Neural cell (in vitro differentiated cells): Measurements from ENCODE around the gene NAGLU. TPM values are rescaled to one million over a fixed set of nuclear protein-coding genes. Genes with fewer than 3 reads are reported as not detected.

ENCODE experiments used
- H2AFZ ChIP-seq: fragments of 200-600, 300-800 bp; sonication (generic), shearing (Covaris generic); 2 replicates; pipeline ENCODE4 v1.6.0; 2014; ENCODE audit warnings: low read depth, mild to moderate bottlenecking, antibody characterized with exemption, low read length, moderate library complexity
- H3F3A ChIP-seq: fragments of 200-600 bp; shearing (Covaris generic); 2 replicates; pipeline ENCODE4 v1.6.1; 2016; ENCODE audit warnings: mild to moderate bottlenecking, moderate library complexity, mixed read lengths, antibody characterized with exemption, low read length; ENCODE audit not compliant: insufficient read depth, poor library complexity, severe bottlenecking
- H3K27ac ChIP-seq: fragments of 200-600, 300-800 bp; sonication (generic), shearing (Covaris generic); 2 replicates; pipeline ENCODE4 v1.5.1; 2014; ENCODE audit warnings: mild to moderate bottlenecking, low read length, moderate library complexity
- H3K27me3 ChIP-seq: fragments of 300-800, 200-600 bp; sonication (generic), shearing (Covaris generic); 2 replicates; pipeline ENCODE4 v1.6.0; 2014; ENCODE audit warnings: mild to moderate bottlenecking, low read depth, low read length, moderate library complexity; ENCODE audit not compliant: insufficient read depth
- H3K36me3 ChIP-seq: fragments of 300-800, 200-600 bp; sonication (generic), shearing (Covaris generic); 2 replicates; pipeline ENCODE4 v1.5.1; 2014; ENCODE audit warnings: mild to moderate bottlenecking, antibody characterized with exemption, low read length, moderate library complexity; ENCODE audit not compliant: insufficient read depth
- H3K4me2 ChIP-seq: fragments of 300-800, 200-600 bp; sonication (generic), shearing (Covaris generic); 2 replicates; pipeline ENCODE4 v1.6.0; 2014; ENCODE audit warnings: mild to moderate bottlenecking, low read length
- H3K4me3 ChIP-seq: fragments of 300-800, 200-600 bp; sonication (generic), shearing (Covaris generic); 2 replicates; pipeline ENCODE4 v1.5.1; 2014; ENCODE audit warnings: mild to moderate bottlenecking, low read length, moderate library complexity
- H3K79me2 ChIP-seq: fragments of 200-600 bp; shearing (Covaris generic); replicated peaks from 2 replicates; pipeline ENCODE4 v1.6.0; 2014; ENCODE audit warnings: mild to moderate bottlenecking, low read length, moderate library complexity; ENCODE audit not compliant: insufficient read depth
- H3K9ac ChIP-seq: fragments of 300-800, 200-600 bp; sonication (generic), shearing (Covaris generic); 2 replicates; pipeline ENCODE4 v1.6.1; 2016; ENCODE audit warnings: mild to moderate bottlenecking, low read length, mixed read lengths
- H3K9me2 ChIP-seq: fragments of 200-600 bp; shearing (Covaris generic); 2 replicates; pipeline ENCODE4 v1.6.1; 2016; ENCODE audit warnings: mild to moderate bottlenecking, low read length, mixed read lengths; ENCODE audit not compliant: insufficient read depth
- H3K9me3 ChIP-seq: fragments of 200-600, 300-800 bp; sonication (generic), shearing (Covaris generic); 2 replicates; pipeline ENCODE4 v1.6.1; 2016; ENCODE audit warnings: mild to moderate bottlenecking, mixed run types, low read length, moderate library complexity, mixed read lengths
- H4K20me1 ChIP-seq: fragments of 200-600 bp; shearing (Covaris generic); 2 replicates; pipeline ENCODE4 v1.6.1; 2016; ENCODE audit warnings: mild to moderate bottlenecking, mixed run types; ENCODE audit not compliant: insufficient read depth
- EP300 ChIP-seq: fragments of 450-650 bp; conservative IDR thresholded peaks from 2 replicates; pipeline ENCODE4 v1.6.1; 2014; ENCODE audit warnings: antibody characterized with exemption, mild to moderate bottlenecking, moderate library complexity; ENCODE audit not compliant: poor library complexity, severe bottlenecking
- EZH2 ChIP-seq: fragments of 200-600, 300-800 bp; shearing (Covaris generic), sonication (generic); IDR thresholded peaks from 2 replicates; pipeline ENCODE4 v1.6.1; 2014; ENCODE audit warnings: antibody characterized with exemption, low read length, borderline replicate concordance, mild to moderate bottlenecking; ENCODE audit not compliant: insufficient read depth, poor library complexity, severe bottlenecking
- MXI1 ChIP-seq: fragments of 450-650 bp; conservative IDR thresholded peaks from 2 replicates; pipeline ENCODE4 v1.6.1; 2014; ENCODE audit warnings: antibody characterized with exemption, mild to moderate bottlenecking; ENCODE audit not compliant: poor library complexity, severe bottlenecking
- POLR2AphosphoS5 ChIP-seq: IDR thresholded peaks from 2 replicates; pipeline ENCODE4 v1.6.1; 2012
- RAD21 ChIP-seq: fragments of 450-650 bp; conservative IDR thresholded peaks from 2 replicates; pipeline ENCODE4 v1.6.1; 2014; ENCODE audit warnings: antibody characterized with exemption, mild to moderate bottlenecking, moderate library complexity
- SMC3 ChIP-seq: fragments of 450-650 bp; conservative IDR thresholded peaks from 2 replicates; pipeline ENCODE4 v1.6.1; 2014; ENCODE audit warnings: antibody characterized with exemption, mild to moderate bottlenecking, moderate library complexity; ENCODE audit not compliant: poor library complexity
- TAF1 ChIP-seq: IDR thresholded peaks from 2 replicates; pipeline ENCODE4 v1.6.1; 2012; ENCODE audit warnings: low read depth
- polyA plus RNA-seq: library from polyadenylated mRNA; depleted of rRNA; stranded (reverse); fragments of >200 nt; gene quantifications from 2 replicates; pipeline ENCODE4 v1.2.3, GENCODE V29; 2014
- TF ChIP-seq, protein P1 (sequence below): IDR thresholded peaks from 2 replicates; pipeline ENCODE4 v1.6.1; 2012; ENCODE audit warnings: borderline replicate concordance
- TF ChIP-seq, protein P2 (sequence below): fragments of 450-650 bp; IDR thresholded peaks from 2 replicates; pipeline ENCODE4 v1.5.1; 2014; ENCODE audit warnings: antibody characterized with exemption, mild to moderate bottlenecking, moderate library complexity; ENCODE audit not compliant: poor library complexity, severe bottlenecking

Gene NAGLU
- polyA plus RNA-seq, 1 donor from 2014 or later = 12.1 TPM

DNA sequence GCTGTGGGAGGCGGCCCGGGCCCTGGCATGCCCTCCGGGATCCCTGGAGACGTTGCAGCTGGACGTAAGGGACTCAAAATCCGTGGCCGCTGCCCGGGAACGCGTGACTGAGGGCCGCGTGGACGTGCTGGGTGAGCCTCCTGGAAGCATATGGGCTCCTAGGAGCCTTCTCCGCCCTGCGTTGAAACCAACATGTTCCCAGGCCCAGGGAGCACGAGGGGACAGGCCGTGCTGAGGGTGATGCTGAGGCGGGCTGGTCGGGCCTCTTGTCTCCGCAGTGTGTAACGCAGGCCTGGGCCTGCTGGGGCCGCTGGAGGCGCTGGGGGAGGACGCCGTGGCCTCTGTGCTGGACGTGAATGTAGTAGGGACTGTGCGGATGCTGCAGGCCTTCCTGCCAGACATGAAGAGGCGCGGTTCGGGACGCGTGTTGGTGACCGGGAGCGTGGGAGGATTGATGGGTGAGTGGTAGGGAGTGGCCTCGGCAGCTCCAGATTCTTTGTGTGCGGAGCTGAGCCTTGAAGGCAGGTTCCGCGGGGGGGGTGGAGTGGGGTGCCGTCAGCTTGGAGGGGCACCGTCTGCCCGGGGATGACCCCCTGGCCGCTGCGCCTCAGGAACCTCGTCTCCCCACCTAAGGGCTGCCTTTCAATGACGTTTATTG, 17.2 kb downstream of the NAGLU start:
- Histone ChIP-seq H3K9ac (no peak overlapping the region), H3K27ac (no peak overlapping the region), H3K36me3 (no peaks in the 10 kb centered on the region), H3K4me3 (peak overlapping the region; percentile 85), H3K79me2 (no peaks in the 10 kb centered on the region), H3F3A (no peaks in the 10 kb centered on the region), H3K27me3 (no peaks in the 10 kb centered on the region), H3K9me3 (no peaks in the 10 kb centered on the region), H4K20me1 (no peaks in the 10 kb centered on the region), H2AFZ (no peak overlapping the region), H3K9me2 (no peaks in the 10 kb centered on the region), H3K4me2 (no peak overlapping the region)
- TF ChIP-seq TAF1 (no peak), RAD21 (no peak), EP300 (no peak)
- TF ChIP-seq, protein P1, sequence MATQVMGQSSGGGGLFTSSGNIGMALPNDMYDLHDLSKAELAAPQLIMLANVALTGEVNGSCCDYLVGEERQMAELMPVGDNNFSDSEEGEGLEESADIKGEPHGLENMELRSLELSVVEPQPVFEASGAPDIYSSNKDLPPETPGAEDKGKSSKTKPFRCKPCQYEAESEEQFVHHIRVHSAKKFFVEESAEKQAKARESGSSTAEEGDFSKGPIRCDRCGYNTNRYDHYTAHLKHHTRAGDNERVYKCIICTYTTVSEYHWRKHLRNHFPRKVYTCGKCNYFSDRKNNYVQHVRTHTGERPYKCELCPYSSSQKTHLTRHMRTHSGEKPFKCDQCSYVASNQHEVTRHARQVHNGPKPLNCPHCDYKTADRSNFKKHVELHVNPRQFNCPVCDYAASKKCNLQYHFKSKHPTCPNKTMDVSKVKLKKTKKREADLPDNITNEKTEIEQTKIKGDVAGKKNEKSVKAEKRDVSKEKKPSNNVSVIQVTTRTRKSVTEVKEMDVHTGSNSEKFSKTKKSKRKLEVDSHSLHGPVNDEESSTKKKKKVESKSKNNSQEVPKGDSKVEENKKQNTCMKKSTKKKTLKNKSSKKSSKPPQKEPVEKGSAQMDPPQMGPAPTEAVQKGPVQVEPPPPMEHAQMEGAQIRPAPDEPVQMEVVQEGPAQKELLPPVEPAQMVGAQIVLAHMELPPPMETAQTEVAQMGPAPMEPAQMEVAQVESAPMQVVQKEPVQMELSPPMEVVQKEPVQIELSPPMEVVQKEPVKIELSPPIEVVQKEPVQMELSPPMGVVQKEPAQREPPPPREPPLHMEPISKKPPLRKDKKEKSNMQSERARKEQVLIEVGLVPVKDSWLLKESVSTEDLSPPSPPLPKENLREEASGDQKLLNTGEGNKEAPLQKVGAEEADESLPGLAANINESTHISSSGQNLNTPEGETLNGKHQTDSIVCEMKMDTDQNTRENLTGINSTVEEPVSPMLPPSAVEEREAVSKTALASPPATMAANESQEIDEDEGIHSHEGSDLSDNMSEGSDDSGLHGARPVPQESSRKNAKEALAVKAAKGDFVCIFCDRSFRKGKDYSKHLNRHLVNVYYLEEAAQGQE = no peak
- TF ChIP-seq, protein P2, sequence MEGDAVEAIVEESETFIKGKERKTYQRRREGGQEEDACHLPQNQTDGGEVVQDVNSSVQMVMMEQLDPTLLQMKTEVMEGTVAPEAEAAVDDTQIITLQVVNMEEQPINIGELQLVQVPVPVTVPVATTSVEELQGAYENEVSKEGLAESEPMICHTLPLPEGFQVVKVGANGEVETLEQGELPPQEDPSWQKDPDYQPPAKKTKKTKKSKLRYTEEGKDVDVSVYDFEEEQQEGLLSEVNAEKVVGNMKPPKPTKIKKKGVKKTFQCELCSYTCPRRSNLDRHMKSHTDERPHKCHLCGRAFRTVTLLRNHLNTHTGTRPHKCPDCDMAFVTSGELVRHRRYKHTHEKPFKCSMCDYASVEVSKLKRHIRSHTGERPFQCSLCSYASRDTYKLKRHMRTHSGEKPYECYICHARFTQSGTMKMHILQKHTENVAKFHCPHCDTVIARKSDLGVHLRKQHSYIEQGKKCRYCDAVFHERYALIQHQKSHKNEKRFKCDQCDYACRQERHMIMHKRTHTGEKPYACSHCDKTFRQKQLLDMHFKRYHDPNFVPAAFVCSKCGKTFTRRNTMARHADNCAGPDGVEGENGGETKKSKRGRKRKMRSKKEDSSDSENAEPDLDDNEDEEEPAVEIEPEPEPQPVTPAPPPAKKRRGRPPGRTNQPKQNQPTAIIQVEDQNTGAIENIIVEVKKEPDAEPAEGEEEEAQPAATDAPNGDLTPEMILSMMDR = no peak

DNA sequence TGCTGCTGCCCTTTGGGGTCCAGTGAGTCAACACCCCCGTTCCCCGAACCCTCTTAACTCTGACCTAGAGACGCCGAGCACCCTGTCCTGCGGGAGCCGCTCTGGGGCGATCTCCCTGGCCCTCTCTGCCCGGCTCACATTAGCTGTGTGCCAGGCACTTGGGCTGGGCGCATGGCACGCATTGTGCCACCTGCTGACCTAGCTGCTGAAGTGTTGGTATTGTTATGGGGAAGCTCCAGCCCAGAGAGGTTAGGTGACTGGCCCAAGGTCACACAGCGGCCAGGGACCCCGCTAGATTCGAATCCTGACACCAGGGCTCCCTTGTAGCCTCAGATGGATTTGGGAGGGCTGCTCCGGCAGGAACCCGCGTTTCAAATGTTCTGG, 17.8 kb downstream of the NAGLU start:
- Histone ChIP-seq H3K4me3 (peak overlapping the region; percentile 85), H3K27me3 (no peaks in the 10 kb centered on the region), H3K4me2 (peak overlapping the region; percentile 8), H3K9ac (peak overlapping the region; percentile 92), H3K79me2 (no peaks in the 10 kb centered on the region), H3F3A (no peaks in the 10 kb centered on the region), H3K27ac (peak overlapping the region; percentile 84), H2AFZ (no peak overlapping the region), H4K20me1 (no peaks in the 10 kb centered on the region), H3K9me2 (no peaks in the 10 kb centered on the region), H3K9me3 (no peaks in the 10 kb centered on the region), H3K36me3 (no peaks in the 10 kb centered on the region)
- no peak for TF ChIP-seq POLR2AphosphoS5
- TF ChIP-seq, protein P2 = no peak
- no peak for TF ChIP-seq SMC3
- no peak for TF ChIP-seq EZH2
- TF ChIP-seq EP300 = no peak
- no peak for TF ChIP-seq TAF1
- no peak for TF ChIP-seq MXI1
- no peak for TF ChIP-seq RAD21
- TF ChIP-seq, protein P1 = no peak
